GM12891 (cell line): ENCODE results near the gene PPP2R3A.

Experiments
- POLR2A ChIP-seq: IDR thresholded peaks from 2 replicates; pipeline ENCODE4 v1.6.1; 2011; ENCODE audit warnings: low read depth, low read length, control low read depth
- POLR2AphosphoS5 ChIP-seq: IDR thresholded peaks from 2 replicates; pipeline ENCODE4 v1.6.1; 2011; ENCODE audit warnings: low read depth, low read length, control low read depth
- TAF1 ChIP-seq: IDR thresholded peaks from 2 replicates; pipeline ENCODE4 v1.6.1; 2011; ENCODE audit warnings: low read depth, low read length, control low read depth

DNA sequence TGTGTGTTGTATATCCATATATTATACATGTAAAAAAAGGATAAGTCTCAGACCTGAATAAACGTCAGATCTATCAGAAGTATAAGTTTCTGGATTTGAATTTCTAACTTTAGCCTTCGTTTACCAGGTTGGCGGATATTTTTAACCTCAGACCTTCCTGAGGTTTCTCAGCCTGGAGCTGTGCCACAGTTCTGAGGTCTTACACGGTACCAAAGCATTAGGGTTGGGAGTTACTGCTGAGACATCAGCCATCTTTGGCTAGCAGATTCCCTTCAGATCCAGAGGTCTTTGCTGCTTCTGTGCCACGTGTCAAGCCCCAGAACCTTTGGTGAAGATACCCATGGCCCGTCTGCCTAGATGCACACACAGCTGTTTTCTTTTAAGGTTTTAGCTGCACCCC lies 84.7 kb downstream of the PPP2R3A start:
- no peak for TF ChIP-seq POLR2A
- no peak for TF ChIP-seq POLR2AphosphoS5
- no peak for TF ChIP-seq TAF1
